Endothelial cell of umbilical vein (primary cell): ENCODE measurements around the gene MCM3AP. TPM values are rescaled to one million over a fixed set of nuclear protein-coding genes. Genes with fewer than 3 reads are reported as not detected.

Source experiments
- BruUV-seq: library from RNA; stranded (reverse); fragments of 400-500 nt; replicated peaks from 2 replicates; lab custom pipeline; 2021; lab: Mats Ljungman, UMichigan
- CTCF ChIA-PET: fragments of 300-600, 350-600 bp; sonication (Branson Sonifier 250); formaldehyde crosslinking; loops from one replicate; lab custom pipeline; 2021; ENCODE audit warnings: antibody characterized with exemption, inconsistent platforms; lab: Charles Lee
- POLR2A ChIA-PET: fragments of 300-600, 350-600 bp; sonication (Branson Sonifier 250); formaldehyde crosslinking; loops from one replicate; lab custom pipeline; 2021; ENCODE audit warnings: antibody characterized with exemption, inconsistent platforms; lab: Charles Lee
- DNase-seq: peaks from one replicate; pipeline ENCODE4 v3.0.0-alpha.2; 2011; ENCODE audit warnings: low read depth, low spot score
- FAIRE-seq: peaks from 2 replicates; lab custom pipeline; 2011; peaks lifted over from hg19 to GRCh38; lab: Jason Lieb, UNC
- H2AFZ ChIP-seq: 2 replicates; pipeline ENCODE4 v1.6.0; 2012; ENCODE audit warnings: low read depth, low read length, control low read depth, inconsistent platforms
- H3K27ac ChIP-seq: 2 replicates; pipeline ENCODE4 v1.5.1; 2011; ENCODE audit warnings: low read depth, mild to moderate bottlenecking, control low read depth, low read length, moderate library complexity; ENCODE audit not compliant: insufficient read depth
- H3K27me3 ChIP-seq, 2 experiments: 2 replicates each; pipeline versions ENCODE4 v1.6.0 to v1.6.1; 2011; ENCODE audit warnings: low read length in 2 of 2, mixed read lengths in 1 of 2; ENCODE audit not compliant: control insufficient read depth in 2 of 2, insufficient read depth in 2 of 2
- H3K36me3 ChIP-seq, 2 experiments: 2 replicates in 1 of 2; 3 replicates in 1 of 2; pipeline ENCODE4 v1.5.1; 2011; ENCODE audit warnings: low read length in 2 of 2, mild to moderate bottlenecking in 1 of 2, moderate library complexity in 1 of 2; ENCODE audit not compliant: control insufficient read depth in 2 of 2, insufficient read depth in 2 of 2; ENCODE audit errors: extremely low read depth in 1 of 2
- H3K4me1 ChIP-seq: 3 replicates; pipeline ENCODE4 v1.5.1; 2011; ENCODE audit warnings: mild to moderate bottlenecking, low read length; ENCODE audit not compliant: control insufficient read depth, insufficient read depth; ENCODE audit errors: extremely low read depth
- H3K4me2 ChIP-seq: 2 replicates; pipeline ENCODE4 v1.6.1; 2011; ENCODE audit warnings: low read length, control low read depth, mixed read lengths; ENCODE audit not compliant: insufficient read depth
- H3K4me3 ChIP-seq, 3 experiments: fragments of 200-600 bp in 1 of 3; sonication (generic), shearing (Covaris generic) in 1 of 3; replicated peaks in 1 of 3; 2 replicates each; pipeline ENCODE4 v1.5.1; 2011 to 2016; ENCODE audit warnings: control low read depth in 3 of 3, low read length in 3 of 3, mild to moderate bottlenecking in 2 of 3, inconsistent platforms in 1 of 3, low read depth in 1 of 3, moderate library complexity in 1 of 3; ENCODE audit not compliant: insufficient read depth in 1 of 3
- H3K79me2 ChIP-seq: 2 replicates; pipeline ENCODE4 v1.6.0; 2012; ENCODE audit warnings: low read length, inconsistent platforms; ENCODE audit not compliant: control insufficient read depth, insufficient read depth
- H3K9ac ChIP-seq: replicated peaks from 2 replicates; pipeline ENCODE3; 2011; ENCODE audit warnings: low read length, control low read depth; ENCODE audit not compliant: insufficient read depth; ENCODE audit errors: extremely low read depth
- H3K9me1 ChIP-seq: replicated peaks from 3 replicates; pipeline ENCODE4 v1.6.0; 2011; ENCODE audit warnings: mild to moderate bottlenecking, low read length; ENCODE audit not compliant: control insufficient read depth, insufficient read depth; ENCODE audit errors: extremely low read depth
- H3K9me3 ChIP-seq: replicated peaks from 2 replicates; pipeline ENCODE4 v1.5.1; 2012; ENCODE audit warnings: low read length, inconsistent platforms; ENCODE audit not compliant: control insufficient read depth, insufficient read depth
- H4K20me1 ChIP-seq: replicated peaks from 2 replicates; pipeline ENCODE3; 2011; ENCODE audit warnings: mild to moderate bottlenecking, low read length; ENCODE audit not compliant: control insufficient read depth, insufficient read depth; ENCODE audit errors: extremely low read depth
- EZH2 ChIP-seq: IDR thresholded peaks from 2 replicates; pipeline ENCODE4 v1.6.1; 2012; ENCODE audit warnings: borderline replicate concordance, low read depth, mild to moderate bottlenecking, moderate library complexity, low read length, inconsistent platforms; ENCODE audit not compliant: severe bottlenecking
- GATA2 ChIP-seq: IDR thresholded peaks from 2 replicates; pipeline ENCODE4 v1.7.0; 2011; ENCODE audit warnings: low read depth, mild to moderate bottlenecking, moderate library complexity, mixed read lengths, low read length; ENCODE audit not compliant: insufficient read length, insufficient read depth
- JUN ChIP-seq: IDR thresholded peaks from 2 replicates; pipeline ENCODE4 v1.6.1; 2011; ENCODE audit warnings: borderline replicate concordance, low read depth; ENCODE audit not compliant: insufficient read length, insufficient read depth
- MYC ChIP-seq: IDR thresholded peaks from one replicate; pipeline ENCODE4 v1.6.1; 2011; ENCODE audit warnings: mild to moderate bottlenecking, low read depth, low read length
- dilution Hi-C: fragments of 300-500 bp; cut with MboI; formaldehyde crosslinking; loops from one replicate; pipeline ENCODE4 v1.15.0; 2019; ENCODE audit warnings: low sequenced_read_pairs; ENCODE audit not compliant: extremely low pct_ligation_motif_present
- intact Hi-C: fragments of 100-400 bp; cut with micrococcal nuclease; formaldehyde crosslinking; loops from one replicate; pipeline ENCODE4 v1.10.0; 2022
- polyA plus RNA-seq, 4 experiments: library from polyadenylated mRNA; depleted of rRNA in 3 of 4; stranded (reverse) in 3 of 4; unstranded in 1 of 4; fragments of >200 nt; gene quantifications; 2 replicates each; pipeline versions ENCODE4 v1.2.1 to v1.2.3, GENCODE V29; 2011 to 2012; ENCODE audit warnings: missing spikeins in 1 of 4
- total RNA-seq: library from RNA; stranded (reverse); gene quantifications from 2 replicates; pipeline ENCODE4 v1.2.3, GENCODE V29; 2021
- TF ChIP-seq, protein P1 (sequence below): IDR thresholded peaks from 2 replicates; pipeline ENCODE4 v1.6.1; 2011; ENCODE audit not compliant: insufficient read depth, insufficient read length

Gene MCM3AP
- total and polyA plus RNA-seq, 2 donors (not counting 3 experiments of a cell fraction or from before 2014, with no cell fraction given), result 37.9 to 115 TPM

GRCh38 chr21:46189959-46190490 is 95.4 kb downstream of the MCM3AP start:
- Histone ChIP-seq H4K20me1 (no peaks in the 10 kb centered on the region), H3K4me1 (peaks cover 27% of the 10 kb centered on the region), H3K27ac (no peak overlapping the region), H3K9me3 (no peaks in the 10 kb centered on the region), H3K36me3 (peaks cover 4 to 25% of the 10 kb centered on the region in 2 experiments), H2AFZ (no peak overlapping the region), H3K79me2 (no peaks in the 10 kb centered on the region), H3K4me3 (no peak overlapping the region), H3K27me3 (no peaks in the 10 kb centered on the region), H3K9me1 (no peaks in the 10 kb centered on the region), H3K4me2 (no peak overlapping the region), H3K9ac (no peak overlapping the region)
- BruUV-seq, result no TSS peak
- TF ChIP-seq EZH2, result no peak
- TF ChIP-seq MYC, result no peak
- no peak for TF ChIP-seq GATA2
- TF ChIP-seq JUN, result no peak
- intact Hi-C loops, result loop anchor here (5.0 kb wide), 1 partner anchor 38 kb away; no protein-coding TSS in a partner anchor
- FAIRE-seq (no peak), DNase-seq (no peak)
- ChIA-PET CTCF (interaction anchor here (1.7 kb wide), 1 partner anchor 37 kb away, joined by 8 read pairs; no protein-coding TSS in a partner anchor), POLR2A (no interaction called here)
- dilution Hi-C loops, result no loop called here

GRCh38 chr21:46189213-46189958 is 96.0 kb downstream of the MCM3AP start:
- Histone ChIP-seq H3K4me2 (peak overlapping the region; percentile 3), H2AFZ (no peak overlapping the region), H3K4me3 (no peak overlapping the region), H3K36me3 (peaks cover 3 to 19% of the 10 kb centered on the region in 2 experiments), H4K20me1 (no peaks in the 10 kb centered on the region), H3K9me3 (no peaks in the 10 kb centered on the region), H3K9me1 (no peaks in the 10 kb centered on the region), H3K9ac (peak overlapping the region; percentile 33), H3K27ac (peak overlapping the region; percentile 69), H3K79me2 (no peaks in the 10 kb centered on the region), H3K4me1 (peaks cover 31% of the 10 kb centered on the region), H3K27me3 (no peaks in the 10 kb centered on the region)
- DNase-seq (peak; percentile 14), FAIRE-seq (no peak)
- TSS peak; percentile 59 for BruUV-seq
- no peak for TF ChIP-seq JUN
- TF ChIP-seq, protein P1, sequence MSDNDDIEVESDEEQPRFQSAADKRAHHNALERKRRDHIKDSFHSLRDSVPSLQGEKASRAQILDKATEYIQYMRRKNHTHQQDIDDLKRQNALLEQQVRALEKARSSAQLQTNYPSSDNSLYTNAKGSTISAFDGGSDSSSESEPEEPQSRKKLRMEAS, result peak; percentile 81
- POLR2A ChIA-PET, result no interaction called here
- intact Hi-C loops (loop anchor here (5.0 kb wide), 1 partner anchor 37 kb away; no protein-coding TSS in a partner anchor), dilution Hi-C loops (no loop called here)
- CTCF ChIA-PET, result interaction anchor here (1.7 kb wide), 1 partner anchor 36 kb away, joined by 8 read pairs; no protein-coding TSS in a partner anchor
